Left lung (tissue), 10 donors: Measurements from ENCODE around the gene EPHB2. TPM values are rescaled to one million over a fixed set of nuclear protein-coding genes. Genes with fewer than 3 reads are reported as not detected.
A peak's percentile ranks its signal among the peaks of the same experiment; 100 is the strongest.
"Not testable (repeated sequence)": the region's sequence is repeated elsewhere in the genome, so short reads cannot be mapped to it uniquely, and the experiment has no call there.

Experiments used
- ATAC-seq: fragments of 200-7000 bp; cut with Tn5 transposase; one replicate; pipeline ENCODE4 v1.9.1; 2020; ENCODE audit warnings: moderate library complexity
- DNase-seq, 4 donors: peaks; one replicate each; pipeline ENCODE4 v3.0.0-alpha.2; 2013 to 2020
- H3K27ac ChIP-seq, 2 donors: fragments of 200-600 bp; sonication (generic) in 1 of 2; one replicate each; pipeline versions ENCODE4 v1.5.0 to v1.8.0; 2020 to 2021
- H3K27me3 ChIP-seq, 2 donors: fragments of 200-600 bp; sonication (generic) in 1 of 2; one replicate each; pipeline versions ENCODE4 v1.5.0 to v1.8.0; 2020 to 2021
- H3K36me3 ChIP-seq, 2 donors: fragments of 200-600 bp; sonication (generic) in 1 of 2; one replicate each; pipeline versions ENCODE4 v1.5.0 to v1.8.0; 2020 to 2021
- H3K4me1 ChIP-seq, 2 donors: fragments of 200-600 bp; one replicate each; pipeline ENCODE4 v1.8.0; 2021
- H3K4me3 ChIP-seq, 2 donors: fragments of 200-600 bp; sonication (generic) in 1 of 2; one replicate each; pipeline versions ENCODE4 v1.5.0 to v1.8.0; 2020 to 2021; ENCODE audit warnings: mild to moderate bottlenecking in 1 of 2
- H3K9me3 ChIP-seq, 2 donors: fragments of 200-600 bp; sonication (generic) in 1 of 2; one replicate each; pipeline versions ENCODE4 v1.5.0 to v1.8.0; 2020 to 2021
- CTCF ChIP-seq, 2 donors: fragments of 200-600 bp; sonication (generic) in 1 of 2; IDR thresholded peaks; one replicate each; pipeline versions ENCODE4 v1.5.0 to v1.8.0; 2021; ENCODE audit warnings: antibody characterized with exemption in 2 of 2
- intact Hi-C, 2 donors: fragments of 100-400 bp; cut with DNase I; formaldehyde crosslinking; loops; one replicate each; pipeline versions ENCODE4 v1.11.2 to v1.14.2; 2022
- polyA plus RNA-seq, 6 donors: library from polyadenylated mRNA; unstranded; fragments of 120-200 nt; gene quantifications; one replicate each; pipeline ENCODE4 v1.2.1, GENCODE V29; 2013; ENCODE audit not compliant: insufficient read length in 6 of 6
- total RNA-seq, 2 donors: library from RNA; stranded (reverse); fragmentation: NEBNext Ultra II Directional; extraction: Animal tissue kit (Norgen Biotek cat#: 25700); gene quantifications; one replicate each; pipeline ENCODE4 v1.2.1, GENCODE V29; 2021
- donor health status: DM: no; HTN: yes; CAD: no.
- donor health status: DM: no; HTN: no; CAD: no.

The EPHB2 gene
- total and polyA plus RNA-seq, 8 donors = 11.3 to 21.0 (median 17.2) TPM

- H3K9me3 ChIP-seq = no peaks in the 10 kb centered on the region
- no peak overlapping the region for H3K4me3 ChIP-seq
- H3K27ac ChIP-seq = no peak overlapping the region
- ATAC-seq (peak; percentile 72), DNase-seq (peak in 1 of 4 donors; percentile 52)
- TF ChIP-seq CTCF (IDR thresholded peaks at IDR 0.05) = peak; percentile 42 to 67
- no peaks in the 10 kb centered on the region for H3K4me1 ChIP-seq
- H3K27me3 ChIP-seq = peaks cover 0 to 86% of the 10 kb centered on the region in 2 donors
- intact Hi-C loops = loop anchor here in 1 of 2 donors (10.0 kb wide), 1 partner anchor 251 kb away; no protein-coding TSS in a partner anchor
- no peaks in the 10 kb centered on the region for H3K36me3 ChIP-seq
Observed at GRCh38 chr1:22673486-22674409, 36.9 kb upstream of the EPHB2 start.

- Histone ChIP-seq H3K27me3 (peaks cover 0 to 82% of the 10 kb centered on the region in 2 donors), H3K4me1 (no peaks in the 10 kb centered on the region), H3K36me3 (no peaks in the 10 kb centered on the region), H3K4me3 (no peak overlapping the region), H3K27ac (no peak overlapping the region), H3K9me3 (no peaks in the 10 kb centered on the region)
- DNase-seq (no peak), ATAC-seq (no peak)
- no peak for TF ChIP-seq CTCF (IDR thresholded peaks at IDR 0.05)
- intact Hi-C loops = loop anchor here in 1 of 2 donors (10.0 kb wide), 1 partner anchor 250 kb away; no protein-coding TSS in a partner anchor
Observed at GRCh38 chr1:22674410-22674749, 36.3 kb upstream of the EPHB2 start.

GRCh38 chr1:22676151-22676550, 34.5 kb upstream of the EPHB2 start:
- H3K4me3 ChIP-seq, DNase-seq, H3K9me3 ChIP-seq, ATAC-seq, H3K27ac ChIP-seq, H3K36me3 ChIP-seq, H3K4me1 ChIP-seq: not testable (repeated sequence)
- peaks cover 0 to 67% of the 10 kb centered on the region in 2 donors for H3K27me3 ChIP-seq
- intact Hi-C loops = loop anchor here in 1 of 2 donors (10.0 kb wide), 1 partner anchor 249 kb away; no protein-coding TSS in a partner anchor

GRCh38 chr1:22676916-22677583, 33.6 kb upstream of the EPHB2 start:
- H3K27ac ChIP-seq = no peak overlapping the region
- H3K36me3 ChIP-seq = no peaks in the 10 kb centered on the region
- intact Hi-C loops = loop anchor here in 1 of 2 donors (10.0 kb wide), 1 partner anchor 248 kb away; no protein-coding TSS in a partner anchor
- no peak for TF ChIP-seq CTCF (IDR thresholded peaks at IDR 0.05)
- H3K4me1 ChIP-seq = no peaks in the 10 kb centered on the region
- peaks cover 0 to 62% of the 10 kb centered on the region in 2 donors for H3K27me3 ChIP-seq
- no peak overlapping the region for H3K4me3 ChIP-seq
- no peak for ATAC-seq
- DNase-seq = no peak
- H3K9me3 ChIP-seq = no peaks in the 10 kb centered on the region

- intact Hi-C loops = loop anchor here in 1 of 2 donors (10.0 kb wide), 1 partner anchor 247 kb away; no protein-coding TSS in a partner anchor
- Histone ChIP-seq H3K4me1 (no peaks in the 10 kb centered on the region), H3K27me3 (peaks cover 0 to 54% of the 10 kb centered on the region in 2 donors), H3K4me3 (no peak overlapping the region), H3K27ac (no peak overlapping the region), H3K36me3 (no peaks in the 10 kb centered on the region), H3K9me3 (no peaks in the 10 kb centered on the region)
- no peak for ATAC-seq
- TF ChIP-seq CTCF (IDR thresholded peaks at IDR 0.05) = no peak
- DNase-seq = no peak
Observed at GRCh38 chr1:22677931-22678896, 32.4 kb upstream of the EPHB2 start.
